Ovary (tissue), 9 donors: ENCODE data around the gene COPZ1. TPM values are rescaled to one million over a fixed set of nuclear protein-coding genes. Genes with fewer than 3 reads are reported as not detected.
A peak's percentile ranks its signal among the peaks of the same experiment; 100 is the strongest.
"Not testable (repeated sequence)": the region's sequence is repeated elsewhere in the genome, so short reads cannot be mapped to it uniquely, and the experiment has no call there.

ENCODE experiments used
- DNase-seq, 5 donors: peaks; one replicate each; pipeline ENCODE4 v3.0.0-alpha.2; 2019 to 2020
- H3K27ac ChIP-seq, 2 donors: fragments of 200-600 bp; one replicate each; pipeline versions ENCODE4 v1.5.1 to v1.8.0; 2019 to 2022
- H3K27me3 ChIP-seq: fragments of 200-600 bp; one replicate; pipeline ENCODE4 v1.8.0; 2022
- H3K36me3 ChIP-seq: fragments of 200-600 bp; sonication (generic); one replicate; pipeline ENCODE4 v1.5.1; 2019
- H3K4me1 ChIP-seq: one replicate; pipeline ENCODE4 v1.8.1; 2013; ENCODE audit warnings: mild to moderate bottlenecking, moderate library complexity; ENCODE audit not compliant: insufficient read depth
- H3K4me3 ChIP-seq: fragments of 200-600 bp; sonication (generic); one replicate; pipeline ENCODE4 v1.5.1; 2017
- H3K9me3 ChIP-seq, 2 donors: fragments of 200-600 bp in 1 of 2; sonication (generic) in 1 of 2; one replicate each; pipeline versions ENCODE4 v1.5.1 to v1.8.1; 2013 to 2019; ENCODE audit warnings: mild to moderate bottlenecking in 1 of 2, moderate library complexity in 1 of 2
- EP300 ChIP-seq: sonication (generic); formaldehyde crosslinking; IDR thresholded peaks from one replicate; pipeline ENCODE4 v1.6.1; 2017; ENCODE audit warnings: antibody characterized with exemption
- POLR2A ChIP-seq: fragments of 450-650 bp; IDR thresholded peaks from one replicate; pipeline ENCODE4 v1.6.1; 2017; ENCODE audit warnings: antibody characterized with exemption, mild to moderate bottlenecking, moderate library complexity
- WGBS, 3 donors: extraction: QIAGEN DNeasy Blood & Tissue Kit in 1 of 3; methylation state at CpG; one replicate each; pipeline versions ENCODE4 v1.1.5 to v1.1.7; 2013 to 2017; 5-methylcytosine and 5-hydroxymethylcytosine counted together
- intact Hi-C, 4 donors: fragments of 100-400 bp; cut with DNase I; formaldehyde crosslinking; loops; one replicate each; pipeline versions ENCODE4 v1.11.0 to v1.15.1; 2022 to 2023
- polyA plus RNA-seq, 2 donors: library from polyadenylated mRNA; stranded (reverse); fragments of 200-250 nt in 1 of 2; fragments of 350-450 nt in 1 of 2; fragmentation: Illumina TruSeq in 1 of 2; extraction: RNeasy Lipid Tissue Mini Kit (QIAGEN cat#74804) in 1 of 2; gene quantifications; one replicate each; pipeline ENCODE4 v1.2.3, GENCODE V29; 2013 to 2014
- total RNA-seq, 7 donors: library from RNA; depleted of rRNA in 2 of 7; stranded (reverse); fragments of >200 nt in 2 of 7; fragmentation: NEBNext Ultra II Directional in 3 of 7; extraction: Animal tissue kit (Norgen Biotek cat#: 25700) in 3 of 7; gene quantifications; one replicate each; pipeline versions ENCODE4 v1.1.0 to v1.2.4, GENCODE V29; 2016 to 2023
- TF ChIP-seq, protein P1 (sequence below), 3 donors: fragments of 450-650 bp in 2 of 3; fragments of 200-600 bp in 1 of 3; IDR thresholded peaks; one replicate each; pipeline versions ENCODE4 v1.5.1 to v1.8.0; 2016 to 2022; ENCODE audit warnings: antibody characterized with exemption in 3 of 3, mild to moderate bottlenecking in 1 of 3
- donor health status: DM: no; HTN: no; CAD: no; lungs with moderate emphysema.
- donor health status: DM: no; HTN: no; CAD: no.
- donor health status: Bipolar disorder and iron deficiency.
- donor health status: DM: yes; HTN: yes; CAD: no.
- donor health status: DM: no; HTN: no; CAD: no.
- donor health status: DM: yes; HTN: yes; CAD: no.

Gene COPZ1
- total and polyA plus RNA-seq, 9 donors: 41.7 to 219 (median 108) TPM

DNA sequence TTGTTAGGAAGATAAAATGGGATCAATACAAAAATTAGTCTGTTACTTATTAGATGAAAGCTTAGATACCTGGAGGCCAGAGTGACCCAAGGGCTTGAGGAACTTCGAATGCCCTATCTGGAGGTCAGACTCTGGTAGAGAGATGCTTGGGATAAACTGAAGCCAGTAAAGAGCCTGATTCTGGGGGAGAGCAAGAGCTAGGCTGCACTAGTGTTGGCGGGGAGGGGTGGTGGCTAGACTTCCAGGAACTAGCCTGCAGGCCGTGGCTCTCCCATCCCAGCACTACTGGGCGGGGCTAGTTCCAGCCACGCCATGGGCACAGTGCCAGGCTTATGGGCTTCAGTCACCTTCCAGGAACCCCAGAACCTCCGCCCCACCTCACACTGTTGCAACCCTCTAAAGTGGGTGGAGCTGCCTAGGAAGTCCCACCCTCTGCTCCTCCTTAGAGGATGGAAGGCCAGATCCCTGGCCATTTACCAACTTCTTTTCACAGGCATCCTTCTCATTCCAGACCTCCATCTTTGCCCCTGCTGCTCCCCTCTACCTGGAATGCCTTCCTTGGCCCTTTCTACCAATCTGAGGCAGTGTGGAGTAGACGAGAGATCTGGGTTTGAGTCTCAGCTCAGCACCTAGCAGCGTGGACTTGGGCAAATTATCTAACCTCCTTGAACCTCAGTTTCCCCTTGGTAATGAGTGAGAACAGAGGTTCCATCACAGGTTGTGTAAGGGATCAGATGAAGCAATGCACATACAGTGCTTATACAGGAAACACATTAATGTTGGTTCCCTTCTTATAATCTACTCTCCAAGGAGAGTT is 17.8 kb upstream of the COPZ1 start:
- Histone ChIP-seq H3K9me3 (no peaks in the 10 kb centered on the region), H3K27ac (no peak overlapping the region), H3K4me3 (no peak overlapping the region), H3K36me3 (no peaks in the 10 kb centered on the region), H3K4me1 (no peaks in the 10 kb centered on the region), H3K27me3 (no peaks in the 10 kb centered on the region)
- TF ChIP-seq POLR2A: no peak
- TF ChIP-seq, protein P1, sequence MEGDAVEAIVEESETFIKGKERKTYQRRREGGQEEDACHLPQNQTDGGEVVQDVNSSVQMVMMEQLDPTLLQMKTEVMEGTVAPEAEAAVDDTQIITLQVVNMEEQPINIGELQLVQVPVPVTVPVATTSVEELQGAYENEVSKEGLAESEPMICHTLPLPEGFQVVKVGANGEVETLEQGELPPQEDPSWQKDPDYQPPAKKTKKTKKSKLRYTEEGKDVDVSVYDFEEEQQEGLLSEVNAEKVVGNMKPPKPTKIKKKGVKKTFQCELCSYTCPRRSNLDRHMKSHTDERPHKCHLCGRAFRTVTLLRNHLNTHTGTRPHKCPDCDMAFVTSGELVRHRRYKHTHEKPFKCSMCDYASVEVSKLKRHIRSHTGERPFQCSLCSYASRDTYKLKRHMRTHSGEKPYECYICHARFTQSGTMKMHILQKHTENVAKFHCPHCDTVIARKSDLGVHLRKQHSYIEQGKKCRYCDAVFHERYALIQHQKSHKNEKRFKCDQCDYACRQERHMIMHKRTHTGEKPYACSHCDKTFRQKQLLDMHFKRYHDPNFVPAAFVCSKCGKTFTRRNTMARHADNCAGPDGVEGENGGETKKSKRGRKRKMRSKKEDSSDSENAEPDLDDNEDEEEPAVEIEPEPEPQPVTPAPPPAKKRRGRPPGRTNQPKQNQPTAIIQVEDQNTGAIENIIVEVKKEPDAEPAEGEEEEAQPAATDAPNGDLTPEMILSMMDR (IDR thresholded peaks at IDR 0.05): no peak
- TF ChIP-seq EP300: no peak
- intact Hi-C loops: no loop called here
- 67 to 75% (median 70%) methylated on average over 8 of the region's 8 CpGs for WGBS, 3 donors
- peak in 4 of 5 donors; percentile 18 to 63 (median 46) for DNase-seq

DNA sequence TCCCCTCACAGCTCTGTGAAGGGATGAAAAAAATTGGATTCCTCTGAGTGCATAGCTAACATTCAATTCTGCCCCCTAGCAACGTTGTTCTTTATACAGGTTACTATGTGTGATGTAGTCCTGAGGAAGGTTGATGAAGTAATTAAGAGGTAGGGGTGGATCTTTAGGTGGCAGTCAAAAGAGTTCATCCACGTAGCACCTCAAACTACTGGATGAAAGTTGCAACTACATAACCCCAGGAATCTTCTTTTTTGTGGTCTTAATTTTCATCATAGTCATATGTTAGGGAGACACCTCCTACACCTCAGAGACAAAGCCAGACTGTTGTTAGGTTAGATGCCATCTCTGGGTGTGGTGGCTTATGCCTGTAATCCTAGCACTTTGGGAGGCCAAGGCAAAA is 13.9 kb upstream of the COPZ1 start:
- TF ChIP-seq EP300: no peak
- TF ChIP-seq, protein P1 (IDR thresholded peaks at IDR 0.05): no peak
- TF ChIP-seq POLR2A: no peak
- WGBS, 3 donors: 58 to 62% (median 59%) methylated on average over 2 of the region's 2 CpGs
- Histone ChIP-seq H3K36me3 (no peaks in the 10 kb centered on the region), H3K9me3 (no peaks in the 10 kb centered on the region), H3K4me3 (no peak overlapping the region), H3K4me1 (no peaks in the 10 kb centered on the region), H3K27me3 (no peaks in the 10 kb centered on the region), H3K27ac (no peak overlapping the region)
- intact Hi-C loops: no loop called here
- no peak for DNase-seq

DNA sequence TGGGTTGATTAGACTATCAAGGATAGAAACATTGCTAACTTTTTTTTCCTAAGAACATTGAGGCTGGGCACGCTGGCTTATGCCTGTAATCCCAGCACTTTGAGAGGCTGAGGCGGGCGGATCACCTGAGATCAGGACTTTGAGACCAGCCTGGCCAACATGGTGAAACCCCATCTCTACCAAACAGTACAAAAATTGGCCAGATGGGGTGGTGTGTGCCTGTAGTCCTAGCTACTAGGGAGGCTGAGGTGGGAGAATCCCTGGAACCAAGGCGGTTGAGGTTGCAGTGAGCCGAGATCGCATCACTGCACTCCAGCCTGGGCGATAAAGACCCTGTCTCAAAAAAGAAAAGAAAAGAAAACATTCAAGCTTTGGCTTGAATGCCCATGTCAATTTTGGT is 12.6 kb upstream of the COPZ1 start:
- H3K4me1 ChIP-seq, H3K27me3 ChIP-seq, H3K9me3 ChIP-seq, intact Hi-C loops, H3K36me3 ChIP-seq, H3K4me3 ChIP-seq, DNase-seq, H3K27ac ChIP-seq: not testable (repeated sequence)
- WGBS, 3 donors: 82 to 94% (median 86%) methylated on average over 7 of the region's 7 CpGs

DNA sequence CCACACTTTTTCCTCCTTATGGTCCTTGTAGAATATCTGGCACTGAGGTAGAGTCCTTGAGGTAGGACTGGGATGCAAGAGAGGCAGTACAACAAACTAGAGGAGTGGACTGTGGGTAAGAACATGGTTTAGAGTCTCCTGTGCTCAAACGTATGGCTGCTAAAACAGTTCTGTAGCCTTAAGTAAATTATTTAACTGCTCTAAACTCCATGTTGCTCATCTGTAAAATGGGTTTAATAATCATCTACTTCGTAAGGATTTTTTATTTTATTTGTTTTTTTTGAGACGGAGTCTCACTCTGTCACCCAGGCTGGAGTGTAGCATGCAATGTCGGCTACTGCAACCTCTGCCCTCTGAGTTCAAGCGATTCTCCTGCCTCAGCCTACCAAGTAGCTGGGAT is 3.6 kb upstream of the COPZ1 start:
- WGBS, 3 donors: 84 to 90% (median 86%) methylated on average over 5 of the region's 5 CpGs
- Histone ChIP-seq H3K27ac (no peak overlapping the region), H3K4me1 (peaks cover 2% of the 10 kb centered on the region), H3K36me3 (no peaks in the 10 kb centered on the region), H3K9me3 (no peaks in the 10 kb centered on the region), H3K4me3 (no peak overlapping the region), H3K27me3 (no peaks in the 10 kb centered on the region)
- no peak for DNase-seq
- no peak for TF ChIP-seq POLR2A
- TF ChIP-seq EP300: no peak
- TF ChIP-seq, protein P1 (IDR thresholded peaks at IDR 0.05): no peak
- intact Hi-C loops: loop anchor here in 1 of 4 donors (10.0 kb wide), 1 partner anchor 67 kb away; no protein-coding TSS in a partner anchor

DNA sequence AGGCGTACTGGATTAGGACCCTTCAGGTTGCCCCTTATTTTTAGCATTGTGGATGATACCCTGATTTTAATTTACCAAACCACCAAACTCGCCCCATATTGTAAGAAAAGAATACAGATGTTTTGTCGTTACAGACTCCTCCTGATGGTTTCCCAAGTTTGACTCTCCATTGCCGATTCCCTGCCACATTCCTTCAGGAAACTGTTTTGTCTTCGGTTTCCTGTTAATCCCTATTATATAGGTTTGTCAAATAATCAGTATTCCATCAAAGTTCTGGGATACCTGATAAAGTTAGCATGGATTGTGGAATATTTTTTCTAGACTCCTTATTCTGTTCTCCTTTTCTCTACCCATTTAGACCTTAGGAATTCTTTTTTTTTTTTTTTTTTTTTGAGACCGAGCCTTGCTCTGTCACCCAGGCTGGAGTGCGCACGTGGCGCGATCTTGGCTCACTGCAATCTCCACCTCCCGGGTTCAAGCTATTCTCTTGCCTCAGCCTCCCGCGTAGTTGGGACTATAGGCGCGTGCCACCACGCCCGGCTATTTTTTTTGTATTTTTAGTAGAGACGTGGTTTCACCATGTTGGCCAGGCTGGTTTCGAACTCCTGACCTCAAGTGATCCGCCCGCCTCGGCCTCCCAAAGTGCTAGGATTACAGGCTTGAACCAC is 645 bp downstream of the COPZ1 start:
- WGBS, 3 donors: 25 to 41% (median 38%) methylated on average over 22 of the region's 22 CpGs
- DNase-seq, H3K9me3 ChIP-seq, H3K4me1 ChIP-seq, H3K36me3 ChIP-seq, H3K27me3 ChIP-seq: not testable (repeated sequence)
- peak overlapping the region; percentile 55 to 82 for H3K27ac ChIP-seq
- intact Hi-C loops: loop anchor here in 1 of 4 donors (1.0 to 10.0 kb wide), 2 partner anchors 46 to 71 kb away; no protein-coding TSS in a partner anchor
- H3K4me3 ChIP-seq: peak overlapping the region; percentile 61
